ACC112 (cell line): ENCODE results near the gene NCK2.
"Not testable (repeated sequence)": the region's sequence is repeated elsewhere in the genome, so short reads cannot be mapped to it uniquely, and the experiment has no call there.

Source experiments
- H2AFZ ChIP-seq: fragments of 200-600 bp; sonication (generic); one replicate; pipeline ENCODE4 v1.6.0; 2017; ENCODE audit warnings: antibody characterized with exemption, low read length; ENCODE audit not compliant: unreplicated experiment
- H3K27ac ChIP-seq: fragments of 200-600 bp; sonication (generic); 2 replicates; pipeline ENCODE4 v1.5.1; 2014; ENCODE audit warnings: low read depth, mild to moderate bottlenecking, antibody characterized with exemption, low read length, moderate library complexity
- H3K27me3 ChIP-seq: fragments of 200-600 bp; sonication (generic); 2 replicates; pipeline ENCODE4 v1.6.1; 2014; ENCODE audit warnings: mild to moderate bottlenecking, antibody characterized with exemption, low read length, moderate library complexity, mixed read lengths; ENCODE audit not compliant: insufficient read depth
- H3K36me3 ChIP-seq: fragments of 200-600 bp; sonication (generic); 2 replicates; pipeline ENCODE4 v1.6.1; 2016; ENCODE audit warnings: mild to moderate bottlenecking, antibody characterized with exemption, low read length, moderate library complexity, mixed read lengths; ENCODE audit not compliant: insufficient read depth
- H3K4me1 ChIP-seq: fragments of 200-600 bp; sonication (generic); one replicate; pipeline ENCODE4 v1.6.1; 2016; ENCODE audit warnings: low read length, mixed read lengths; ENCODE audit not compliant: insufficient read depth, unreplicated experiment, control insufficient read depth
- H3K4me3 ChIP-seq: fragments of 200-600 bp; sonication (generic); 2 replicates; pipeline ENCODE4 v1.5.1; 2014; ENCODE audit warnings: mild to moderate bottlenecking, low read depth, low read length
- H3K79me2 ChIP-seq: fragments of 200-600 bp; sonication (generic); one replicate; pipeline ENCODE4 v1.6.0; 2016; ENCODE audit warnings: low read length; ENCODE audit not compliant: control insufficient read depth, unreplicated experiment, insufficient read depth

NCK2 gene

GRCh38 chr2:105755895-105756294, 11.2 kb downstream of the NCK2 start:
- H3K4me3 ChIP-seq, result no peak overlapping the region
- no peak overlapping the region for H3K27ac ChIP-seq
- no peak overlapping the region for H2AFZ ChIP-seq
- no peaks in the 10 kb centered on the region for H3K4me1 ChIP-seq
- H3K79me2 ChIP-seq, result peaks cover 23% of the 10 kb centered on the region
- H3K36me3 ChIP-seq, result no peaks in the 10 kb centered on the region
- H3K27me3 ChIP-seq, result no peaks in the 10 kb centered on the region

- H3K27ac ChIP-seq, result no peak overlapping the region
- no peak overlapping the region for H3K4me3 ChIP-seq
- H3K4me1 ChIP-seq, result no peaks in the 10 kb centered on the region
- no peak overlapping the region for H2AFZ ChIP-seq
- no peaks in the 10 kb centered on the region for H3K36me3 ChIP-seq
- no peaks in the 10 kb centered on the region for H3K27me3 ChIP-seq
- H3K79me2 ChIP-seq, result peaks cover 19% of the 10 kb centered on the region
Measured at GRCh38 chr2:105756435-105756834, 11.7 kb downstream of the NCK2 start.

- not testable (repeated sequence) for H3K36me3 ChIP-seq, H3K4me1 ChIP-seq, H2AFZ ChIP-seq, H3K27ac ChIP-seq, H3K4me3 ChIP-seq, H3K27me3 ChIP-seq
- peaks cover 17% of the 10 kb centered on the region for H3K79me2 ChIP-seq
Measured at GRCh38 chr2:105756865-105757264, 12.2 kb downstream of the NCK2 start.

GRCh38 chr2:105757433-105757832, 12.7 kb downstream of the NCK2 start:
- Histone ChIP-seq H3K4me3 (no peak overlapping the region), H3K79me2 (peaks cover 21% of the 10 kb centered on the region), H3K4me1 (no peaks in the 10 kb centered on the region), H3K27me3 (no peaks in the 10 kb centered on the region), H3K36me3 (no peaks in the 10 kb centered on the region), H2AFZ (no peak overlapping the region), H3K27ac (no peak overlapping the region)

GRCh38 chr2:105760191-105760590, 15.5 kb downstream of the NCK2 start:
- Histone ChIP-seq H3K4me3 (no peak overlapping the region), H3K4me1 (no peaks in the 10 kb centered on the region), H2AFZ (no peak overlapping the region), H3K27me3 (no peaks in the 10 kb centered on the region), H3K27ac (no peak overlapping the region), H3K79me2 (peaks cover 16% of the 10 kb centered on the region), H3K36me3 (no peaks in the 10 kb centered on the region)

- H3K79me2 ChIP-seq, result peaks cover 16% of the 10 kb centered on the region
- H3K27ac ChIP-seq, result no peak overlapping the region
- no peaks in the 10 kb centered on the region for H3K4me1 ChIP-seq
Measured at GRCh38 chr2:105760639-105761337, 16.1 kb downstream of the NCK2 start.

GRCh38 chr2:105761931-105762515, 17.3 kb downstream of the NCK2 start:
- Histone ChIP-seq H2AFZ (no peak overlapping the region), H3K4me3 (no peak overlapping the region), H3K27me3 (no peaks in the 10 kb centered on the region), H3K4me1 (no peaks in the 10 kb centered on the region), H3K27ac (no peak overlapping the region), H3K36me3 (no peaks in the 10 kb centered on the region), H3K79me2 (peaks cover 11% of the 10 kb centered on the region)

More at GRCh38 chr2:105760639-105761337, 16.1 kb downstream of the NCK2 start:
- no peaks in the 10 kb centered on the region for H3K36me3 ChIP-seq
- H3K27me3 ChIP-seq, result no peaks in the 10 kb centered on the region
- no peak overlapping the region for H2AFZ ChIP-seq
- H3K4me3 ChIP-seq, result no peak overlapping the region

- Histone ChIP-seq H3K36me3 (no peaks in the 10 kb centered on the region), H3K79me2 (peaks cover 11% of the 10 kb centered on the region), H3K4me3 (no peak overlapping the region), H3K27ac (no peak overlapping the region), H2AFZ (no peak overlapping the region), H3K27me3 (no peaks in the 10 kb centered on the region), H3K4me1 (no peaks in the 10 kb centered on the region)
Measured at GRCh38 chr2:105763076-105763475, 18.4 kb downstream of the NCK2 start.

GRCh38 chr2:105764059-105764458, 19.3 kb downstream of the NCK2 start:
- H3K36me3 ChIP-seq, result no peaks in the 10 kb centered on the region
- no peak overlapping the region for H3K4me3 ChIP-seq
- H3K27ac ChIP-seq, result no peak overlapping the region
- peaks cover 11% of the 10 kb centered on the region for H3K79me2 ChIP-seq
- no peak overlapping the region for H2AFZ ChIP-seq
- H3K4me1 ChIP-seq, result no peaks in the 10 kb centered on the region
- no peaks in the 10 kb centered on the region for H3K27me3 ChIP-seq

- H3K4me1 ChIP-seq, result no peaks in the 10 kb centered on the region
- H3K4me3 ChIP-seq, result no peak overlapping the region
- H3K27ac ChIP-seq, result no peak overlapping the region
- H3K36me3 ChIP-seq, result no peaks in the 10 kb centered on the region
- H2AFZ ChIP-seq, result no peak overlapping the region
- H3K27me3 ChIP-seq, result no peaks in the 10 kb centered on the region
- peaks cover 8% of the 10 kb centered on the region for H3K79me2 ChIP-seq
Measured at GRCh38 chr2:105765415-105766299, 20.9 kb downstream of the NCK2 start.
